HEK293 (cell line): Measurements from ENCODE around the gene GRB10.

ENCODE experiments used
- CTCF ChIA-PET: fragments of 350-600 bp; formaldehyde crosslinking; extraction: SDS; loops from one replicate; lab custom pipeline; 2021; ENCODE audit warnings: antibody characterized with exemption; lab: Yijun Ruan, JAX
- POLR2A ChIA-PET: fragments of 300-600 bp; formaldehyde crosslinking; extraction: SDS; loops from one replicate; lab custom pipeline; 2020; ENCODE audit warnings: antibody characterized with exemption, inconsistent platforms; lab: Yijun Ruan, JAX
- H3K27ac ChIP-seq: fragments of 200-500 bp; sonication (Bioruptor generic); 2 replicates; pipeline ENCODE4 v1.5.1; 2014; ENCODE audit warnings: low read depth, low read length, control low read depth, inconsistent platforms; ENCODE audit errors: extremely low read depth
- H3K36me3 ChIP-seq, 2 experiments: fragments of 200-500 bp in 1 of 2; sonication (Bioruptor generic) in 1 of 2; 1 replicate in 1 of 2; 2 replicates in 1 of 2; pipeline ENCODE4 v1.5.1; 2014 to 2017; ENCODE audit warnings: inconsistent platforms in 2 of 2, low read length in 2 of 2; ENCODE audit not compliant: control insufficient read depth in 2 of 2, insufficient read depth in 1 of 2
- H3K4me1 ChIP-seq: fragments of 200-500 bp; sonication (Bioruptor generic); 2 replicates; pipeline ENCODE4 v1.5.1; 2014; ENCODE audit warnings: mild to moderate bottlenecking, low read length, inconsistent platforms; ENCODE audit not compliant: control insufficient read depth, insufficient read depth
- H3K4me3 ChIP-seq: 2 replicates; pipeline ENCODE4 v1.5.1; 2011; ENCODE audit warnings: low read depth, mild to moderate bottlenecking, control low read depth, low read length, moderate library complexity
- H3K9me3 ChIP-seq: fragments of 200-500 bp; sonication (Bioruptor generic); 2 replicates; pipeline ENCODE4 v1.5.1; 2014; ENCODE audit warnings: low read depth, low read length, inconsistent platforms; ENCODE audit not compliant: control insufficient read depth, insufficient read depth
- GLI2 ChIP-seq: fragments of 450-650 bp; formaldehyde crosslinking; IDR thresholded peaks from 2 replicates; pipeline ENCODE4; 2017; ENCODE audit warnings: missing biosample characterization, missing genetic modification characterization, low read depth, borderline replicate concordance
- HOXA7 ChIP-seq: sonication (generic); formaldehyde crosslinking; IDR thresholded peaks from 2 replicates; pipeline ENCODE4 v1.8.1; 2022; ENCODE audit warnings: missing genetic modification reagents, borderline replicate concordance
- KLF1 ChIP-seq: fragments of 450-650 bp; formaldehyde crosslinking; IDR thresholded peaks from 2 replicates; pipeline ENCODE4 v1.5.1; 2016; ENCODE audit warnings: missing biosample characterization, missing genetic modification characterization
- KLF7 ChIP-seq: fragments of 450-650 bp; formaldehyde crosslinking; IDR thresholded peaks from 2 replicates; pipeline ENCODE4 v1.5.1; 2016; ENCODE audit warnings: missing biosample characterization, missing genetic modification characterization, borderline replicate concordance
- MEIS1 ChIP-seq: sonication (generic); formaldehyde crosslinking; IDR thresholded peaks from 2 replicates; pipeline ENCODE4 v1.8.1; 2022; ENCODE audit warnings: missing genetic modification reagents, mild to moderate bottlenecking, borderline replicate concordance
- SCRT2 ChIP-seq: fragments of 450-650 bp; formaldehyde crosslinking; IDR thresholded peaks from 2 replicates; pipeline ENCODE4 v1.5.1; 2016; ENCODE audit warnings: missing biosample characterization, missing genetic modification characterization
- ZBTB20 ChIP-seq: fragments of 450-650 bp; formaldehyde crosslinking; IDR thresholded peaks from 2 replicates; pipeline ENCODE4 v1.5.1; 2016; ENCODE audit warnings: missing biosample characterization, missing genetic modification characterization
- ZIC2 ChIP-seq: fragments of 450-650 bp; formaldehyde crosslinking; IDR thresholded peaks from 2 replicates; pipeline ENCODE4 v1.5.1; 2016; ENCODE audit warnings: missing biosample characterization, missing genetic modification characterization
- ZNF138 ChIP-seq: fragments of 450-650 bp; formaldehyde crosslinking; IDR thresholded peaks from 2 replicates; pipeline ENCODE4 v1.5.1; 2016; ENCODE audit warnings: missing biosample characterization, missing genetic modification characterization, borderline replicate concordance
- ZNF140 ChIP-seq: fragments of 450-650 bp; formaldehyde crosslinking; IDR thresholded peaks from 2 replicates; pipeline ENCODE4 v1.5.1; 2016; ENCODE audit warnings: missing biosample characterization, missing genetic modification characterization
- ZNF157 ChIP-seq: fragments of 450-650 bp; formaldehyde crosslinking; IDR thresholded peaks from 2 replicates; pipeline ENCODE4 v1.5.1; 2016; ENCODE audit warnings: missing biosample characterization, missing genetic modification characterization
- ZNF175 ChIP-seq: fragments of 450-650 bp; formaldehyde crosslinking; IDR thresholded peaks from 2 replicates; pipeline ENCODE4 v1.5.1; 2016; ENCODE audit warnings: missing biosample characterization, missing genetic modification characterization
- ZNF19 ChIP-seq: fragments of 450-650 bp; formaldehyde crosslinking; IDR thresholded peaks from 2 replicates; pipeline ENCODE4; 2016; ENCODE audit warnings: missing biosample characterization, missing genetic modification characterization, low read depth
- ZNF280D ChIP-seq: fragments of 450-650 bp; formaldehyde crosslinking; IDR thresholded peaks from 2 replicates; pipeline ENCODE4 v1.5.1; 2016; ENCODE audit warnings: missing biosample characterization, missing genetic modification characterization
- ZNF292 ChIP-seq: fragments of 450-650 bp; formaldehyde crosslinking; IDR thresholded peaks from 2 replicates; pipeline ENCODE4 v1.5.1; 2016; ENCODE audit warnings: low read depth, missing biosample characterization, missing genetic modification characterization, borderline replicate concordance
- ZNF391 ChIP-seq: fragments of 450-650 bp; formaldehyde crosslinking; IDR thresholded peaks from 2 replicates; pipeline ENCODE4 v1.5.1; 2016; ENCODE audit warnings: low read depth, missing biosample characterization, missing genetic modification characterization, borderline replicate concordance
- ZNF48 ChIP-seq: fragments of 450-650 bp; formaldehyde crosslinking; IDR thresholded peaks from 2 replicates; pipeline ENCODE4 v1.5.1; 2016; ENCODE audit warnings: missing biosample characterization, missing genetic modification characterization
- ZNF529 ChIP-seq: fragments of 450-650 bp; formaldehyde crosslinking; IDR thresholded peaks from 2 replicates; pipeline ENCODE4 v1.5.1; 2017; ENCODE audit warnings: missing genetic modification characterization, missing biosample characterization; ENCODE audit not compliant: insufficient replicate concordance
- ZNF549 ChIP-seq: fragments of 450-650 bp; IDR thresholded peaks from 2 replicates; pipeline ENCODE4 v1.5.1; 2018; ENCODE audit warnings: missing biosample characterization, missing genetic modification characterization, mild to moderate bottlenecking, inconsistent platforms, moderate library complexity
- ZNF558 ChIP-seq: fragments of 450-650 bp; formaldehyde crosslinking; IDR thresholded peaks from 2 replicates; pipeline ENCODE4 v1.5.1; 2016; ENCODE audit warnings: missing biosample characterization, missing genetic modification characterization
- ZNF610 ChIP-seq: fragments of 450-650 bp; formaldehyde crosslinking; IDR thresholded peaks from 2 replicates; pipeline ENCODE4 v1.5.1; 2016; ENCODE audit warnings: missing biosample characterization, missing genetic modification characterization, borderline replicate concordance
- ZSCAN18 ChIP-seq: fragments of 450-650 bp; formaldehyde crosslinking; IDR thresholded peaks from 2 replicates; pipeline ENCODE4 v1.5.1; 2016; ENCODE audit warnings: missing biosample characterization, missing genetic modification characterization
- TF ChIP-seq, protein P1 (sequence below): fragments of 450-650 bp; formaldehyde crosslinking; IDR thresholded peaks from 2 replicates; pipeline ENCODE4 v1.5.1; 2016; ENCODE audit warnings: missing biosample characterization, missing genetic modification characterization

Gene GRB10

GRCh38 chr7:50620433-50620832 lies 162.3 kb downstream of the GRB10 start:
- Histone ChIP-seq H3K27ac (no peak overlapping the region), H3K36me3 (peaks cover 0 to 15% of the 10 kb centered on the region in 2 experiments; a peak in 1 of 3 replicates), H3K4me3 (no peak overlapping the region), H3K4me1 (no peaks in the 10 kb centered on the region), H3K9me3 (no peaks in the 10 kb centered on the region)
- ChIA-PET POLR2A (no interaction called here), CTCF (no interaction called here)
- TF ChIP-seq ZNF292 (tag by site-specific recombination) (no peak), ZNF391 (tag by site-specific recombination) (no peak), SCRT2 (tag by site-specific recombination) (no peak), ZNF19 (no peak), ZNF175 (no peak), HOXA7 (CRISPR knock-in tag) (no peak), ZNF138 (tag by site-specific recombination) (no peak), KLF7 (tag by site-specific recombination) (no peak), ZNF529 (tag by site-specific recombination) (no peak)
- TF ChIP-seq, protein P1, sequence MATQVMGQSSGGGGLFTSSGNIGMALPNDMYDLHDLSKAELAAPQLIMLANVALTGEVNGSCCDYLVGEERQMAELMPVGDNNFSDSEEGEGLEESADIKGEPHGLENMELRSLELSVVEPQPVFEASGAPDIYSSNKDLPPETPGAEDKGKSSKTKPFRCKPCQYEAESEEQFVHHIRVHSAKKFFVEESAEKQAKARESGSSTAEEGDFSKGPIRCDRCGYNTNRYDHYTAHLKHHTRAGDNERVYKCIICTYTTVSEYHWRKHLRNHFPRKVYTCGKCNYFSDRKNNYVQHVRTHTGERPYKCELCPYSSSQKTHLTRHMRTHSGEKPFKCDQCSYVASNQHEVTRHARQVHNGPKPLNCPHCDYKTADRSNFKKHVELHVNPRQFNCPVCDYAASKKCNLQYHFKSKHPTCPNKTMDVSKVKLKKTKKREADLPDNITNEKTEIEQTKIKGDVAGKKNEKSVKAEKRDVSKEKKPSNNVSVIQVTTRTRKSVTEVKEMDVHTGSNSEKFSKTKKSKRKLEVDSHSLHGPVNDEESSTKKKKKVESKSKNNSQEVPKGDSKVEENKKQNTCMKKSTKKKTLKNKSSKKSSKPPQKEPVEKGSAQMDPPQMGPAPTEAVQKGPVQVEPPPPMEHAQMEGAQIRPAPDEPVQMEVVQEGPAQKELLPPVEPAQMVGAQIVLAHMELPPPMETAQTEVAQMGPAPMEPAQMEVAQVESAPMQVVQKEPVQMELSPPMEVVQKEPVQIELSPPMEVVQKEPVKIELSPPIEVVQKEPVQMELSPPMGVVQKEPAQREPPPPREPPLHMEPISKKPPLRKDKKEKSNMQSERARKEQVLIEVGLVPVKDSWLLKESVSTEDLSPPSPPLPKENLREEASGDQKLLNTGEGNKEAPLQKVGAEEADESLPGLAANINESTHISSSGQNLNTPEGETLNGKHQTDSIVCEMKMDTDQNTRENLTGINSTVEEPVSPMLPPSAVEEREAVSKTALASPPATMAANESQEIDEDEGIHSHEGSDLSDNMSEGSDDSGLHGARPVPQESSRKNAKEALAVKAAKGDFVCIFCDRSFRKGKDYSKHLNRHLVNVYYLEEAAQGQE (tag by site-specific recombination) = no peak

DNA sequence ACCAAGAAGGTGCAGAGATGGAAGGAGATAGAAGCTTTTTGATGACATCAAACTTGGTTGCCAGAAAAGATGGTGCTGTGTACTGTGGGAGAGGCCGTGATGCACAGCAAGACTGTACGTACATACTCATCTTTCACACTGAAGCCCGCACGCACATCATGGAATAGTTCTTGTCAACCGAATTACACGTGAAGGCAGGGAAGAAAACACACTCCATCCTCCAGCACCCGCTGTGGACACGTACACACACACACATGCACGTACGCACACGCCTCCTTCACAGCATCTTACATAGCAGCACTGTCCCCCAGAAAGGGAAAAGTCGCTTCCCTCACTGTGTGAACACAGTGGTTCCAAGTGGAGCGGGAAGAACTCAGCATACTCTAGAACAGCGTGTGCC lies 163.0 kb downstream of the GRB10 start:
- ChIA-PET CTCF (interaction anchor here (1.0 kb wide), 1 partner anchor 14 kb away, joined by 3 read pairs; no protein-coding TSS in a partner anchor), POLR2A (no interaction called here)
- Histone ChIP-seq H3K4me1 (no peaks in the 10 kb centered on the region), H3K4me3 (no peak overlapping the region), H3K36me3 (peaks cover 0 to 22% of the 10 kb centered on the region in 2 experiments; a peak in 1 of 3 replicates), H3K9me3 (no peaks in the 10 kb centered on the region), H3K27ac (no peak overlapping the region)
- TF ChIP-seq ZIC2 (tag by site-specific recombination) (no peak), GLI2 (tag by site-specific recombination) (no peak), ZNF48 (tag by site-specific recombination) (no peak)

DNA sequence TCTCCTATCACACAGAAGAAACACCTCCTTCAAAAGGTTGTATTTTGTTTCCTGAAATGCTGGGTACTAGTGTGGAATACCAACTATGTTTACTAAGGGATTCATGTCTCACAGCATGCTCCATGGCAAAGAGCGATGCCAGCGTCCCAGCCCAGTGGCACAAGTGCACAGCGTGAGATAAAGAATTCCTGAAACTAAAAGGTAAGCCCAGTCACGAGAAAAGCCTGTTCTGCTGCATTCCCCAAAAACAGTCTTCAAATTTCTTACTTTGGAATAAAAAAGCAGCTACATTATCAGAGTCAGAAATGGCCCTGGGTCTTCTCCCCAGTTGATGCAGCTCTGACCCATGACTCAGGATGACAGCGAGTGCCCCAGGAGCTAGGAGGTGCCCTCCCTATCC lies 164.4 kb downstream of the GRB10 start:
- CTCF ChIA-PET = interaction anchor here (1.0 to 1.2 kb wide), 2 partner anchors 14 to 150 kb away, joined by 3 to 5 read pairs; no protein-coding TSS in a partner anchor
- no peaks in the 10 kb centered on the region for H3K4me1 ChIP-seq
- H3K36me3 ChIP-seq = peaks cover 0 to 36% of the 10 kb centered on the region in 2 experiments; a peak in 1 of 3 replicates
- no peak overlapping the region for H3K4me3 ChIP-seq
- H3K9me3 ChIP-seq = no peaks in the 10 kb centered on the region
- no peak overlapping the region for H3K27ac ChIP-seq
- POLR2A ChIA-PET = no interaction called here
- no peak for TF ChIP-seq ZNF140 (tag by site-specific recombination)
- no peak for TF ChIP-seq KLF7 (tag by site-specific recombination)
- no peak for TF ChIP-seq ZNF610 (tag by site-specific recombination)
- no peak for TF ChIP-seq ZNF549
- TF ChIP-seq ZNF558 = no peak
- no peak for TF ChIP-seq ZNF157
- TF ChIP-seq MEIS1 (CRISPR knock-in tag) = no peak
- no peak for TF ChIP-seq KLF1 (tag by site-specific recombination)
- TF ChIP-seq ZSCAN18 = no peak
- TF ChIP-seq ZNF280D (tag by site-specific recombination) = no peak
- no peak for TF ChIP-seq ZBTB20 (tag by site-specific recombination)
